GM21717 (cell line): ENCODE results near the gene FAH.

ENCODE experiments used
- ATAC-seq: cut with Tn5 transposase; IDR thresholded peaks from one replicate; pipeline ENCODE4 v1.9.1; 2021; ENCODE audit warnings: mild to moderate bottlenecking, moderate library complexity; ENCODE audit not compliant: unreplicated experiment

Gene FAH

GRCh38 chr15:80231371-80231770 lies 78.6 kb downstream of the FAH start:
- no peak for ATAC-seq

- no peak for ATAC-seq
These were observed 80.8 kb downstream of the FAH start for GRCh38 chr15:80233581-80233980.

GRCh38 chr15:80234883-80235282 lies 82.1 kb downstream of the FAH start:
- no peak for ATAC-seq
